ENCODE data around the gene OR2A12.
"Not testable (repeated sequence)": the region's sequence is repeated elsewhere in the genome, so short reads cannot be mapped to it uniquely, and the experiment has no call there.

Gene OR2A12

DNA sequence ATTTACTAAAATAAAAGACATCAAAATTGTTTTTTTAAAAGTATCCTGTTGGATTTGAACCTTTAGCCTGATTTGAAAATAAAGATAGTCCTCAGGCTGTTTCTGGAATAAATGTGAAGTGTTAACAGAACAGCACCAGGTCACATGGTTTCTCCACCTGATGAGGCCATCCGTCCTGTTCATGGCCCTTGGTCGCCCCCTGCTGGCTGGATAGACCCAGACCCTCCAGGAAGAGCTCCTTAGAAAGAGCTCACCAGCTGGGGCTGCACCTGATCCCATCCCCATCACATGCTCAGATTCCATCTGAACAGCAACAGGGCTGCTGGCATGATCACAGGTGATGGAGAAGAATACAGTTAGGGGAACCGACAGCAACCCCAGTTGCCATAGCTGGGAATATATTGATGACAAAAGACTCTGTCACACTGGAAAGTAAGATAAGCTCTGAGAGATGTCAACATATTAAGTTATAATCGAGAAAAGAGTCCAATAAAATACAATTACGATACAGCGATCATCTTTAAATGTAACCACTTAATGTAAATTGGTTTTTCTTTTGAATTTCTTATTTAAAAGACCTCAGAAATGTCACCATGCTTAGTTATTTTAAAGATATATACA lies 41.7 kb downstream of the OR2A12 start:
- peak; percentile 95 for DNase-seq

GRCh38 chr7:144129601-144130000 lies 43.5 kb downstream of the OR2A12 start:
- not testable (repeated sequence) for DNase-seq

DNA sequence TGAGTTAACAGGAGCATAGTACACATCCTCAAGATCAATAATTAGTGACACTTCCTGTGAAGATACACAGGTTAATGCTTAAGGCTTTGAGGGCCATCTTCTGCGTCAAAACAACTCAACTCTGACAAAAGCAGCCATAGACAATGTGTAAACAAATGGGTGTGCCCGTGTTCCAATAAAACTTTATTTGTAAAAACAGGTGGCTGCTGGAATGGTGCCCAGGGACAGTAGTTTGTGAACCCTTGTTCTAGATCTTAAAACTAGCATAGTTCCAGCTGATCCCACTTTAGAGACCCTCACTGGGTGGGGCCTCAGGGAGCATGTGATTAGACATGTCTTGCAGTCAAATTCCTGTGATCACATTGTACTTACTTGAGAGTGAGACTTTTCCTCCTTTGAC lies 44.7 kb downstream of the OR2A12 start:
- no peak for DNase-seq

DNA sequence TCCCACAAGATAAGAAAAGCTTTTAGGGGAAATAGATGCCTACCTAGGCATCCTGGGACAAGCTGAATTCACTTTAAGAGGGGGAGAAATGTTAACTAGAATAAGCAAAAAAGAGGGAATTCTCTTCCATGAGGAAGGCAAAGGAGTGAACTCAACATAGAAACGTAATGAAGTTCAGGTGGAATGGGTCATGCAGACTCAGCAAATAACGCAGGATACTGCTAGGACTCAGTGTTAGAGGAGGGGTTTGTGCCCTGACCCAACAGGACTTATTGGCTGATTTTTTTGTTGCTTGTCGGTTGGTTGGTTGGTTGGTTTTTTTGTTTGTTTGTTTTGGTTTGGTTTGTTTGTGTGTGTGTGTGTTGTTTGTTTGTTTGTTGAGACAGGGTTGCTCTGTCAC lies 46.2 kb downstream of the OR2A12 start:
- no peak for DNase-seq

DNA sequence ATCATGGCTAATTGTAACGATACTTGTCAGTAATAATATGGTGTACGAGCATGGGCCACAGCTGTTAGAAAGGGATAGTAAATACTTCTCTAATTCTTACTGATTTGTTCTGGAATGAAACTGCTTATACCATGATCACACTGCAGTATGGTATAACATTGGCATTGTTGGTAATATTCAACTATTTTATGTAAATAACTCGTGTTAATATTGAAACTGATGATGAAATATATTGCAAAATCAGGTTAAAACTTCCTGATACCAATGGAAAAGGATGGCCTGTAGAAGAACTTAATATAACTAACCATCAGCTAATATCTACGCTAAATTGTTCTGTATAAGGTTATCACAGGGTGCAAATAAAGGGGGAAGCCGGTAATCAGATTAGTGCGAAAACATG lies 47.2 kb downstream of the OR2A12 start:
- no peak for DNase-seq

DNA sequence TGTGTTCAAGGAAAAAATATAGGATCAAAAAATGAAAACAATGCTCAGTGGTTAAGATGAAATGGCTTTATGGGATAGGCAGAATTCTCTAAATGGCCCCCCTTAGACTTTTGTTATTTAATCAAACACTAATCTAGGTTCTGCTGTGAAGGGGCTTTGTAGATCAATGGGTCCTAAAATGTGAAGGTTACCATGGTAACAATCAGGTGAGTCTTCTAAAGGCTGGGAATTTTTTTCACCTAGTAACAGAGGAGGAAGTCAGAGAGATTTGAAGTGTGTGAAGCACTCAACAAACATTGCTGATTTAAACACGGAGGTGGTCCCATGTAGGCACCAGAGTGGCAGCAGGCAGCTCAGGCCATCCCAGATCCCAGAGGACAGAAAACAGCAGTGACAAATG lies 48.0 kb downstream of the OR2A12 start:
- DNase-seq, result no peak

GRCh38 chr7:144137501-144137900 lies 51.4 kb downstream of the OR2A12 start:
- no peak for DNase-seq

DNA sequence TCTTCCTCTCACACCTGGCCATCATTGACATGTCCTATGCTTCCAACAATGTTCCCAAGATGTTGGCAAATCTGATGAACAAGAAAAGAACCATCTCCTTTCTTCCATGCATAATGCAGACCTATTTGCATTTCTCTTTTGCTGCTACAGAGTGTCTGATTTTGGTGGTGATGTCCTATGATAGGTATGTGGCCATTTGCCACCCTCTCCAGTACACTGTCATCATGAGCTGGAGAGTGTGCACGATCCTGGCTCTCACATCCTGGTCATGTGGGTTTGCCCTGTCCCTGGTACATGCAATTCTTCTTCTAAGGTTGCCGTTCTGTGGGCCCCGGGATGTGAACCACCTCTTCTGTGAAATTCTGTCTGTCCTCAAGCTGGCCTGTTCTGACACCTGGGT lies 56.1 kb downstream of the OR2A12 start:
- no peak for DNase-seq

- no peak for DNase-seq
These were observed 58.3 kb downstream of the OR2A12 start for GRCh38 chr7:144144426-144144825.

DNA sequence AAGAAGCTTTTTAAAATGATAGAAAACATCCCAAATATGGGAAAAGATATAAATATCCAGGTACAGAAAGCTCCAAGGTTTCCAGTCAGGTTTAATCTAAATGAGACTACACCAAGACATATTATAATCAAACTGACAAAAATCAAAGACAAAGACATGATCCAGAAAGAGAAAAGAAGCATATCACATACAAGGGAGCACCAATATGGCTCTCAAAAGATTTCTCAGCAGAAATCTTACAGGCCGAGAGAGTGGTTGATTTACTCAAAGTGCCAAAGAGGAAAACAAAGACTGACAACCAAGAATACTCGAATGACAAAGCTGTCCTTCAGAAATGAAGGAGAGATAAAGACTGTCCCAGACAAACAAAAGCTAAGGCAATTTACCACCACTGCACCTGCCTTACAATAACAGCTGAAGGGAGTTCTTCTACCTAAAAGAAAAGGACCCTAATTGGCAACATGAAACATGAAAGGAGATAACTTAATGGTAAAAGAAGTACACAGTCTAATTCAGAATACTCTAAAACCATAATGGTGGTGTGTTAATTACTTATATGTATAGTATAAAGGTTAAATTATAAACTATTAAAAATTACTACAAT lies 62.2 kb downstream of the OR2A12 start:
- no peak for DNase-seq
